T-helper 1 cell treated with Interleukin-12 subunit alpha and Interleukin-12 subunit beta and Interleukin-4 antibody, amounts not matched to agents 30 μg/mL and 1 μg/mL, for 36 hours (primary cell): Measurements from ENCODE around the gene ARFGAP3.

Source experiments
- H3K27ac Mint-ChIP-seq: one replicate; pipeline ENCODE4 v1.8.0; 2021; ENCODE audit warnings: mild to moderate bottlenecking, mixed read lengths
- H3K27me3 Mint-ChIP-seq: one replicate; pipeline ENCODE4 v1.8.0; 2021; ENCODE audit warnings: low read depth, mixed read lengths
- H3K36me3 Mint-ChIP-seq: one replicate; pipeline ENCODE4 v1.8.0; 2021; ENCODE audit warnings: low read depth, mixed read lengths
- H3K4me1 Mint-ChIP-seq: one replicate; pipeline ENCODE4 v1.8.0; 2021; ENCODE audit warnings: low read depth, mixed read lengths
- H3K4me3 Mint-ChIP-seq: one replicate; pipeline ENCODE4 v1.8.0; 2021; ENCODE audit warnings: mild to moderate bottlenecking, moderate library complexity, mixed read lengths
- H3K9me3 Mint-ChIP-seq: one replicate; pipeline ENCODE4 v1.8.0; 2021; ENCODE audit warnings: mixed read lengths

ARFGAP3 gene

DNA sequence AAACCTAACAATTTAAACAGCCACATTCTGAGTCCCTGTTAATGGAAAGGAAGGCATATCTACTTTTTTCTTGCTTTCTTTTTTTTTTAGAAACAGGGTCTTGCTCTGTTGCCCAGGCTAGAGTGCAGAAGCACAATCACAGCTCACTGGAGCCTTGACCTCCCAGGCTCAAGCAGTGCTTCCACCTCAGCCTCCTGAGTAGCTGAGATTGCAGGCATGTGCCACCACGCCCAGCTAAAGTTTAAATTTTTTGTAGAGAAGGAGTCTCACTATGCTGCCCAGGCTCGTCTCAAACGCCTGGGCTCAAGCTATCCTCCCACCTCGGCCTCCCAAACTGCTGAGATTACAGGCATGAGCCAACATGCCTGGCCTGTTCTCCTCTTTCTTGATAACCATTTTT lies 25.4 kb downstream of the ARFGAP3 start:
- H3K27ac Mint-ChIP-seq: no peak overlapping the region
- H3K9me3 Mint-ChIP-seq: no peaks in the 10 kb centered on the region
- H3K4me1 Mint-ChIP-seq: peaks cover 4% of the 10 kb centered on the region
- H3K36me3 Mint-ChIP-seq: peaks cover 23% of the 10 kb centered on the region
- no peaks in the 10 kb centered on the region for H3K27me3 Mint-ChIP-seq
- no peak overlapping the region for H3K4me3 Mint-ChIP-seq

DNA sequence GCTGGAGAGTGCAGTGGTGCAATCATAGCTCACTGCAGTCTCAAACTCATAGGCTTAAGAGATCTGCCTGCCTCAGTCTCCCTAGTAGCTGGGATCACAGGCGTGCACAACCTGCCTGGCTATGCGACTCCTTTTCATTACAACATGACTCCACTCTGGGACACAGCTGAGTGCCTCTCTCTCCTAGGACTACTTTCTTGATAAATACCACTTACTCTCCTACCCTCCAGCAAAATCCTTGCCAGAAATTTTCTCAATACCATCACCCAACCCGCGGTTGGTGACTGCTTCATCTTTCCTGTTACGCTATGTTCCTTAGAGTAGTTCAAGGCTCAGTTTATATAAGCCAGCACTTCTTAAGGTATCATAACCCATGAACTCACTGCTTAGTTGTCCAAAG lies 26.9 kb downstream of the ARFGAP3 start:
- Mint-ChIP-seq H3K36me3 (peaks cover 23% of the 10 kb centered on the region), H3K4me3 (no peak overlapping the region), H3K4me1 (peaks cover 4% of the 10 kb centered on the region), H3K27ac (no peak overlapping the region), H3K27me3 (no peaks in the 10 kb centered on the region), H3K9me3 (no peaks in the 10 kb centered on the region)

DNA sequence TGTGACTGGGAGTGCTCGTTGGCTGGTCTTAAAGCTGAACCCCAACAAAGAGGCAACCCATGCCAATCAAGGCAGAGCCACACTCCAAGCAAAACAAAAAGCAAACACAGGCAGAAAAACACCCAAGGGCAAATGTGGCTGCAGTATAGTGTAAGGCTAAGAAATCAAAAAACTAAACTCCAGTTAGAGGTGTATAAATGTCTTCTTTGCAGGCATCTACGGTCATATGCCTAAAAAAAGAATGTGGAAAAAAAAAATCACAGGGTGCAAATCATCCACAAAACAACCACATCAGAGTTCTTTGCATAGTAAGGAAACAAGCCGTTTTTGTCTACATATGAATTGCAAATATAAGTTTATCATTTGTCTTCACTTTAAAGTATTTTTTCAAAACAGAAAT lies 27.8 kb downstream of the ARFGAP3 start:
- Mint-ChIP-seq H3K4me1 (peaks cover 3% of the 10 kb centered on the region), H3K27ac (no peak overlapping the region), H3K36me3 (peaks cover 24% of the 10 kb centered on the region)

DNA sequence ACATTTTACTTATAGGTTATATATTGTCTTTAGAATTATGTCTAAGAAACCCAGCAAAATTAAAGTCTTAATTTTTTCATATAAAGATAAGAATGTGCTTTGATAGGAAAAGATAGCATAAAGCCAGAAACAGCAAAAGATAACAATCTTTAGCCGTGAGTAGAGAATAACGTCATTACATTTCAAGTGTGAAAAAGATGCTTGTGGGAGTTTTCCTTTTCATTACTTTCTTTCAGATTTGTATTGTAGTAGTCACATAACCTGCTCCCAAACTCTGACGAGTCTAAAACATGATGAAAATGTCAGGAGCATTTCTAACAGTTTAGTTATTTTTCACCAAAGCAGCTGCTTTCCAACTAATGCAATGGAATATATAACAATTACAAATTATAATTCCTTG lies 31.3 kb downstream of the ARFGAP3 start:
- Mint-ChIP-seq H3K27ac (no peak overlapping the region), H3K4me3 (no peak overlapping the region), H3K36me3 (peaks cover 33% of the 10 kb centered on the region), H3K27me3 (no peaks in the 10 kb centered on the region), H3K9me3 (no peaks in the 10 kb centered on the region), H3K4me1 (peaks cover 3% of the 10 kb centered on the region)

More for the DNA sequence above, 27.8 kb downstream of the ARFGAP3 start:
- no peaks in the 10 kb centered on the region for H3K27me3 Mint-ChIP-seq
- H3K4me3 Mint-ChIP-seq: no peak overlapping the region
- no peaks in the 10 kb centered on the region for H3K9me3 Mint-ChIP-seq

DNA sequence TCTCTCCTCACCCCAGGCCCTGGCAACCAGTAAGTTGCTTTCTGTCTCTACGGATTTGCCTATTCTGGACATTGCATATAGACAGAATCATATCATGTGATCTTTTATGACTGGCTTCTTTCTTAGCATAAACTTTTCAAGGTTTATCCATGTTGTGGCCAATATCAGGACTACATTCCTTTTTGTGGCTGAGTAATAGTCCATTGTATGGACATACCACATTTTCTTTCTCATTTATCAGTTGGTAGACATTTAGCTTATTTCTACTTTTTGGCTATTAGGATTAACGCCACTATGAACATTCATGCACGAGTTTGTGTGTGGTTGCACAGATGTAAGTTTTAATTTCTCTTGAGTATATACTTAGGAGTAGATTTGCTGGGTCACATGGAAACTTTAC lies 35.7 kb downstream of the ARFGAP3 start:
- Mint-ChIP-seq H3K27ac (no peak overlapping the region), H3K4me3 (no peak overlapping the region), H3K27me3 (no peaks in the 10 kb centered on the region), H3K36me3 (peaks cover 20% of the 10 kb centered on the region), H3K9me3 (no peaks in the 10 kb centered on the region), H3K4me1 (peaks cover 4% of the 10 kb centered on the region)

DNA sequence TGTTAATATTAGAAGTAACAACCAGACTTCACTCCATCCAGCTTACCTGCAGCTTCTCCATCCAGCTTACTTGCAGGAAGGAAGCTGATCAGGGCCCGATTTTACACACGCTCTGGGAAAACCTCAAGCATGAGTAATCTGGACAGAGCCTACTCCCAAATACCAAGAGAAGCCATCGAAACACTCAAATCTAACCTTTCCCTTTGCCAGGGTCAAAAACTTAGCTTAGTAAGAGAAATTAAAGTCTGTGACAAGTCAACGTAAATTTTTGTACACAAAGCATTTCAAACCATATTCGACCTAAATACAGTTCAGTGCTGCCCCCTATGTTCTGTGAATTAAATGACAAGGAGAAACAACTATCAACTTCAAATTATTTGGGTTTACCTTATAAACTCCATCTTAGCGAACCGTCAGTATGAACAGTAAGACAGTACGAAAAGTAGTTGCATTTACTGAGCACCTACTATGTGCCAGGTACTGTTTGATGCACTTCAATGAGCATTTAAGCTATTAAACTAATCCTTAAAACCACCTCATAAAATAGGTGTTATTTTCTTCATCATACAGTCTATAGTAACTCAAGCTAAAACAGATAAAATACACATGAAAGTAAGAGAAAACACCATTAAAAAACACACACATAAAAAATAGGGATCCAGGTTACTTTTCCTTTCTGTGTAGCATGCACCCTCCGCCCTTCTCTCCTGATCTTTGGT lies 36.9 kb downstream of the ARFGAP3 start:
- no peaks in the 10 kb centered on the region for H3K27me3 Mint-ChIP-seq
- peaks cover 4% of the 10 kb centered on the region for H3K4me1 Mint-ChIP-seq
- no peak overlapping the region for H3K4me3 Mint-ChIP-seq
- no peaks in the 10 kb centered on the region for H3K9me3 Mint-ChIP-seq
- peaks cover 21% of the 10 kb centered on the region for H3K36me3 Mint-ChIP-seq
- no peak overlapping the region for H3K27ac Mint-ChIP-seq

DNA sequence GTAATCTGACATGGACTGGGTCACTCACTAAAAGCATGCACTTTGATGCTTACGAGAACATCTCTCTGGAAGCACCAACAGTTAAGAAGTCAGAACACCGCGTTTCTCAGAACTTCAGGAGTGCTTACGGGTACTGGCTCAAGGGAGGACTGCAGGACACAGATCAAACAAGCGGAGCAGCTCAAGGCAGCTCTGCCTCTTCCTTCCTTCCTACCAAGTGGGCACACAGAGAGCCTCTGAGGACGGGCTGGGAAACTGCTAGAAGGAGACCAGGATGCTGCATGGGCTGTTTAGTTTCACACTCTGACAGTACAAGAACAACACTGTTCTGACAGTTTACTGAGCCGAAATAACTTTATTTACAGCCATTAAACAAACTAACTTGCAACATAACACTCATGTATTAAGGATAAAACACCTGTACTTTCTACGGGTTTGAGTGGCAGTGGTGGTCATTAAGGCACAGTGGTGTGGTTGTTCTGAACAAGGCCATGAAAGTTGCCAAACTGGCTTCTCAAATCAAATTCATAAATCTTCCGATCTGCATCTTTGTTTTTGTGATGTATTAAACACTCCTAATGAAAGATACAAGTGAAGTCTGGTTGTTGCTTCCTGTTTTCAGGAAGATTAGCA lies 37.5 kb downstream of the ARFGAP3 start:
- Mint-ChIP-seq H3K27ac (no peak overlapping the region), H3K36me3 (peaks cover 17% of the 10 kb centered on the region), H3K27me3 (no peaks in the 10 kb centered on the region), H3K9me3 (no peaks in the 10 kb centered on the region), H3K4me3 (no peak overlapping the region), H3K4me1 (peaks cover 4% of the 10 kb centered on the region)

DNA sequence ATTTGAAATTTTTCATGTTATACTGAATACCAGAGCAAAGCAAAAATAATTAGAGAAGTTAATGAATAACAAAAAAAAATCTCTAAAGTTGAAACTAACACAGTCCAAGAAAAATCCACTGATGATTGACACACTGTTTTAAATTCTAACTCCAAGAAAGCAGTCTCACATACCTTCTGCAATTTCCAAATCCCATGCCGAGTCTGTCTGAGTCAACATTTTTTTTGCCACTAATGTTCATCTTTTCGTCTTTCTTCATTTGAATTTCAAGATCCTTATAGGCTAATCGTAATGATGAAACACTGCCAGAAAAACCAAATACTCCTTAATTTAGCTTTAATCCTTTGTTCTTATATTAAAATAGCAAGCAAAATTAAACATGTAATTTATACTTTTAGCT lies 39.5 kb downstream of the ARFGAP3 start:
- H3K4me1 Mint-ChIP-seq: peaks cover 4% of the 10 kb centered on the region
- peaks cover 21% of the 10 kb centered on the region for H3K36me3 Mint-ChIP-seq
- no peak overlapping the region for H3K27ac Mint-ChIP-seq
- no peaks in the 10 kb centered on the region for H3K9me3 Mint-ChIP-seq
- H3K27me3 Mint-ChIP-seq: no peaks in the 10 kb centered on the region
- no peak overlapping the region for H3K4me3 Mint-ChIP-seq

DNA sequence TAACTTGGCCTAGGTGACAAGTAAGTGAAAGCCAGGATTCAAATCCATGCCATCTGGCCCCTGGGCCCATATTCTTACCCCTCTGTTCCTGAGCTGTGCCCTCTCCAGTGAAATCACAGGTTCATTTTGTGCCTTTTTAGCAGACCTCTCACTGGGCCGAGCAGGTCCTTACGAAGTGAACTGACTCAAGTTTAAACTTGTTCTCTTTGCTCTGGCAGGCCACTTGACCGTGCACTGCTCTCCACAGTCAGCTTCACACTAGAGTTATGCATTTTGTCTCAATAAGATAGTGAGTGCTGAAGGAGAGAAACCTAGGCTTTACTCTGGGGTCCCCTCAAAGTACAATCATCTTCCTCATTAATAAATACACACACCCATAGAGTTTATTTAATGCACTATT lies 40.7 kb downstream of the ARFGAP3 start:
- H3K4me3 Mint-ChIP-seq: no peak overlapping the region
- no peaks in the 10 kb centered on the region for H3K9me3 Mint-ChIP-seq
- H3K36me3 Mint-ChIP-seq: peaks cover 15% of the 10 kb centered on the region
- H3K4me1 Mint-ChIP-seq: peaks cover 4% of the 10 kb centered on the region
- no peaks in the 10 kb centered on the region for H3K27me3 Mint-ChIP-seq
- no peak overlapping the region for H3K27ac Mint-ChIP-seq

DNA sequence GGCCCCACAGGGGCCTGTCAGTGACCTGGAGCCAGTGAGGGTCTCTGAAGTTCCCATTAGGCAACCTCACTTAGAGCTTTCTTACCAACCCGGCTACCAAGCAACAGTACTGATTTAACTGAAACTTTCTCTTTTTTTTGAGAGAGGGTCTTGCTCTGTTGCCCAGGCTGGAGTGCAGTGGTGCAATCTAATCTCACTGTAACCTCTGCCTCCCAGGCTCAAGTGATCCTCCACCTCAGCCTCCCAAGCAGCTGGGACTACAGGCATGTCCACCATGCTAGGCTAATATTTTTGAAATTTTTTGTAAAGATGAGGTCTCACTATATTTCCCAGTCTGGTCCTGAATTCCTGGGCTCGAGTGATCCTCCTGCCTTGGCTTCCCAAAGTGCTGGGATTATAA lies 42.5 kb downstream of the ARFGAP3 start:
- Mint-ChIP-seq H3K36me3 (peaks cover 7% of the 10 kb centered on the region), H3K4me1 (no peaks in the 10 kb centered on the region), H3K27me3 (no peaks in the 10 kb centered on the region), H3K27ac (no peak overlapping the region), H3K9me3 (no peaks in the 10 kb centered on the region), H3K4me3 (no peak overlapping the region)

DNA sequence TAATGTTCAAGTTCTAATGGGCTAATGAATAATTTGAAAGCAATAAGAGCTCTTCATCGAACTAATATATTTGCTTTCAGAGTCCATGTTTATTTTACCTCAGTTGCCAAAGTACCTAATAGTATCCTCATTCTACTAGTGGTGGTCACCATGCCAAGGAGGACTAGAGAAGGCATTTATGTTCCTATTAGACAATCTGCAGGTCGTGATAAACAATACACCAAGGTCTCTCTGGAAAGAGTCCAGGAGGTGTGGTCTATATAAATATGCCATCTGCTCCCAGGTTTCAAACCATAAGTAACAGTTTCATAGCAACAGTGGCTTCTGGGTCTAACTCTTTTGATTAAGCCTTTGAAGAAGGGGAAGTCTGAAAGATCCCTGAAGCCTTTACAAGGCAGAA lies 42.9 kb downstream of the ARFGAP3 start:
- Mint-ChIP-seq H3K36me3 (peaks cover 7% of the 10 kb centered on the region), H3K9me3 (no peaks in the 10 kb centered on the region)

DNA sequence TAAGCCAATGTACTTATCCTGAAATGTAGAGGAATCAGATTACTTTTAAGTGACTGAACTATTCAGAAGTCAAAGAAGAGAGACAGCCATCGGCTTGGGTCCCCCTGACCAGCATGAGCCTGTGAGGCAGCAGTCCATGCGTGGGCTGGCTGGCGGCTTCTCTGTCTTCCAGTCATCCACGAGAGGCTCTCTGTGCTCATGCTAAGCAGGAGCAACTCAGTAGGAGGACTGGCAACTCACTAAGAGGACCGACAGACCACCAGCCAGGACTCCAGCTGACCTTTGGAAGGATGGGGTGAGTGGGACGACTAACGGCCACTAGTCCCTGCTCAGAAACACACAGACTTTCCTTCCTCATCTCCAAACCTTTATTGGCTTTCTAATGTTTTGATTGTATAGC lies 43.6 kb downstream of the ARFGAP3 start:
- Mint-ChIP-seq H3K9me3 (no peaks in the 10 kb centered on the region), H3K4me3 (no peak overlapping the region), H3K36me3 (peaks cover 9% of the 10 kb centered on the region), H3K27me3 (no peaks in the 10 kb centered on the region), H3K4me1 (no peaks in the 10 kb centered on the region), H3K27ac (no peak overlapping the region)

More for the DNA sequence above, 42.9 kb downstream of the ARFGAP3 start:
- H3K4me1 Mint-ChIP-seq: no peaks in the 10 kb centered on the region
- no peak overlapping the region for H3K27ac Mint-ChIP-seq
- no peak overlapping the region for H3K4me3 Mint-ChIP-seq
- no peaks in the 10 kb centered on the region for H3K27me3 Mint-ChIP-seq

DNA sequence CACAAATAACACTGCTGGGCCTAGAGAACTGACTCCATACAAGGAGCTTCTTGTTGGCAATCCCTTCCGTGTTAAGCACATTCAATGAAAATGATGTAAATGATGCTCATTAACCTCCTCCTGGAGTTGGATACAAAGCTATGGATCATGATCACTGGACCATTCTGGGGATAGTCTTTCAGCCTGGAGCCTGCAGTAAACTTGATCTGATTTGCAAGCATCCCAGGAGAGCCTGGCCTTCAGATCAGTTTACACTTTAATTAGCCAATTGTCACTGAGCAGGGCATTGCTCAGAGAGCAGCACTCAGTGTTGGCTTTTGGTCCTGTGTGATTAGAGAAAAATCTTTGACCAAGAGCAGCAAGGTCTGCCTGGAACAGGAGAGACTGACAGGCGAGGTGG lies 45.6 kb downstream of the ARFGAP3 start:
- no peak overlapping the region for H3K4me3 Mint-ChIP-seq
- H3K27ac Mint-ChIP-seq: no peak overlapping the region

DNA sequence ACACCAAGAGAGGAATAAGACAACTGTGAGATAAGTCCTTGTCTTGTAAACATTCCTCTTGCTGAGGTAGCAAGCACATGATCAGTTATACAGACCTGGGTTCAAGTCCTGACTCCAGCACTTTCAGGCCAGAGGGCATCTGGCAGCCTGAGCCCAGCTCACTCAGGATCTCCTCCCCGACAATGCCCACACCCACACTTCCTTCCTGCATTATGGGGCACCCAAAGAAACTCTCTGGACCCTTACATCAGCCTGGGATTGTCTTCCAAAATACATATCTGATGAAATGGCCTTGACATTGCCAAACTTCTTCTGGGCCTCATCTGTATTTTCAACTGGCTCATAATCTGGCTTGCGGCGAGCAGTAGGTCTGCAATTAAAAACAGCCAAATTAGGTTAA lies 48.6 kb downstream of the ARFGAP3 start:
- no peak overlapping the region for H3K27ac Mint-ChIP-seq
- no peaks in the 10 kb centered on the region for H3K27me3 Mint-ChIP-seq
- H3K4me3 Mint-ChIP-seq: no peak overlapping the region
- H3K9me3 Mint-ChIP-seq: no peaks in the 10 kb centered on the region
- H3K4me1 Mint-ChIP-seq: no peaks in the 10 kb centered on the region
- H3K36me3 Mint-ChIP-seq: peaks cover 17% of the 10 kb centered on the region

More for the DNA sequence above, 45.6 kb downstream of the ARFGAP3 start:
- Mint-ChIP-seq H3K36me3 (peaks cover 17% of the 10 kb centered on the region), H3K27me3 (no peaks in the 10 kb centered on the region), H3K9me3 (no peaks in the 10 kb centered on the region), H3K4me1 (no peaks in the 10 kb centered on the region)

DNA sequence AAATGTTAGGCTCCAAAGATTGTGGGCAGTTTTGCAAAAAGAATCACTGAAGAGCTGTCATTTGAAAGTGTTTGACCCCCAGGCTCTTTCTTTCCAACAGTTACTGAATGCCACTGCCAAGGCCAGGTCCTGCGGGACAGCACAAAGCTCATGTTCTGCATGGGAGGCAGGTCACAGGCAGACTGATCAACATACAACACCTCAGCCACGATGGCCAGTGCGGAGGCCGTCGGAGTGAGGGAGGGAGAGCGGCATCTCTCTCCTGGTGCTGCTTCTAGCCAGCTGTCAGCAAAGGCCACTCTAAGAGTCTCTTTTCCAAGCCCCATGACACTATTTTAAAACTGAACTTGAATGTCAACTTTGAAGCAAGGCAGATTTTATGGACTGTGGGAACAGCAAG lies 49.9 kb downstream of the ARFGAP3 start:
- no peaks in the 10 kb centered on the region for H3K4me1 Mint-ChIP-seq
- no peak overlapping the region for H3K27ac Mint-ChIP-seq
- peaks cover 13% of the 10 kb centered on the region for H3K36me3 Mint-ChIP-seq
- H3K4me3 Mint-ChIP-seq: no peak overlapping the region
- no peaks in the 10 kb centered on the region for H3K27me3 Mint-ChIP-seq
- no peaks in the 10 kb centered on the region for H3K9me3 Mint-ChIP-seq
